ENCODE data around the gene ASB18. TPM values are rescaled to one million over a fixed set of nuclear protein-coding genes. Genes with fewer than 3 reads are reported as not detected.

Gene ASB18
- total RNA-seq, 1 experiment from 2014 or later, result not detected

- BruUV-seq (replicated peaks), result no TSS peak
- H4K20me1 ChIP-seq (ENCODE audit: insufficient read depth), result no peaks in the 10 kb centered on the region
- H3K27ac ChIP-seq (ENCODE audit: low read depth, low read length), result no peak overlapping the region
- ChIA-PET RAD21 (ENCODE audit: low non-redundant PET in 1 of 2, low total read pairs in 2 of 2, uncharacterized antibody in 2 of 2, unreplicated experiment in 2 of 2) (no interaction called here), POLR2A (no interaction called here), CTCF (no interaction called here)
- H3K27me3 ChIP-seq (ENCODE audit: insufficient read depth, low read length), result no peaks in the 10 kb centered on the region
- DNase-seq (ENCODE audit: low read depth, low spot score) (no peak), ATAC-seq (no peak)
- H3K9me3 ChIP-seq (ENCODE audit: control insufficient read depth in 1 of 2, insufficient read depth in 1 of 2, low read depth in 1 of 2, low read length in 2 of 2), result no peaks in the 10 kb centered on the region
- H3K4me3 ChIP-seq (replicated peaks in 1 of 2; ENCODE audit: low read depth in 1 of 2, low read length in 2 of 2), result no peak overlapping the region
- H3K4me2 ChIP-seq (ENCODE audit: low read length), result no peak overlapping the region
- no peaks in the 10 kb centered on the region for H3K36me3 ChIP-seq (ENCODE audit: control insufficient read depth in 1 of 2, insufficient read depth in 2 of 2, low read length in 2 of 2)
- H3K4me1 ChIP-seq (ENCODE audit: control insufficient read depth in 1 of 2, insufficient read depth in 2 of 2, low read length in 2 of 2), result no peaks in the 10 kb centered on the region
- no peaks in the 10 kb centered on the region for H3K9me2 ChIP-seq (ENCODE audit: insufficient read depth)
- no peak overlapping the region for H3K9ac ChIP-seq (ENCODE audit: low read length)
- intact Hi-C loops (cut with micrococcal nuclease), result no loop called here
- TF ChIP-seq, protein P1, sequence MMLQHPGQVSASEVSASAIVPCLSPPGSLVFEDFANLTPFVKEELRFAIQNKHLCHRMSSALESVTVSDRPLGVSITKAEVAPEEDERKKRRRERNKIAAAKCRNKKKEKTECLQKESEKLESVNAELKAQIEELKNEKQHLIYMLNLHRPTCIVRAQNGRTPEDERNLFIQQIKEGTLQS (IDR thresholded peaks at IDR 0.05), result no peak
- TF ChIP-seq ZBTB33 (IDR thresholded peaks at IDR 0.05; ENCODE audit: extremely low read depth, insufficient replicate concordance, low read length) (no peak), CEBPB (IDR thresholded peaks at IDR 0.05; ENCODE audit: low read depth) (no peak), SIN3A (IDR thresholded peaks at IDR 0.05; ENCODE audit: low read depth) (no peak), YY1 (IDR thresholded peaks at IDR 0.05; ENCODE audit: extremely low read depth, insufficient replicate concordance, low read depth, low read length) (no peak), SRF (IDR thresholded peaks at IDR 0.05; ENCODE audit: low read depth) (no peak), ZNF274 (IDR thresholded peaks at IDR 0.05; ENCODE audit: low read depth, low read length) (no peak), EZH2 (IDR thresholded peaks at IDR 0.05) (no peak), REST (IDR thresholded peaks at IDR 0.05; ENCODE audit: low read depth) (no peak), TCF7L2 (IDR thresholded peaks at IDR 0.05; ENCODE audit: borderline replicate concordance, extremely low read depth, insufficient read depth, insufficient read length) (no peak), EGR1 (IDR thresholded peaks at IDR 0.05; ENCODE audit: low read depth) (no peak), EZH2phosphoT487 (IDR thresholded peaks at IDR 0.05; ENCODE audit: borderline replicate concordance) (no peak)
- TF ChIP-seq, protein P2, sequence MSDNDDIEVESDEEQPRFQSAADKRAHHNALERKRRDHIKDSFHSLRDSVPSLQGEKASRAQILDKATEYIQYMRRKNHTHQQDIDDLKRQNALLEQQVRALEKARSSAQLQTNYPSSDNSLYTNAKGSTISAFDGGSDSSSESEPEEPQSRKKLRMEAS (IDR thresholded peaks at IDR 0.05), result no peak
- H3K79me2 ChIP-seq (ENCODE audit: insufficient read depth, low read length), result no peaks in the 10 kb centered on the region
- H2AFZ ChIP-seq (ENCODE audit: low read depth, low read length, poor library complexity, severe bottlenecking), result no peak overlapping the region
These were observed 59.3 kb downstream of the ASB18 start for GRCh38 chr2:236204953-236205352.
